ENCODE measurements around the gene TBL1X.

Gene TBL1X

DNA sequence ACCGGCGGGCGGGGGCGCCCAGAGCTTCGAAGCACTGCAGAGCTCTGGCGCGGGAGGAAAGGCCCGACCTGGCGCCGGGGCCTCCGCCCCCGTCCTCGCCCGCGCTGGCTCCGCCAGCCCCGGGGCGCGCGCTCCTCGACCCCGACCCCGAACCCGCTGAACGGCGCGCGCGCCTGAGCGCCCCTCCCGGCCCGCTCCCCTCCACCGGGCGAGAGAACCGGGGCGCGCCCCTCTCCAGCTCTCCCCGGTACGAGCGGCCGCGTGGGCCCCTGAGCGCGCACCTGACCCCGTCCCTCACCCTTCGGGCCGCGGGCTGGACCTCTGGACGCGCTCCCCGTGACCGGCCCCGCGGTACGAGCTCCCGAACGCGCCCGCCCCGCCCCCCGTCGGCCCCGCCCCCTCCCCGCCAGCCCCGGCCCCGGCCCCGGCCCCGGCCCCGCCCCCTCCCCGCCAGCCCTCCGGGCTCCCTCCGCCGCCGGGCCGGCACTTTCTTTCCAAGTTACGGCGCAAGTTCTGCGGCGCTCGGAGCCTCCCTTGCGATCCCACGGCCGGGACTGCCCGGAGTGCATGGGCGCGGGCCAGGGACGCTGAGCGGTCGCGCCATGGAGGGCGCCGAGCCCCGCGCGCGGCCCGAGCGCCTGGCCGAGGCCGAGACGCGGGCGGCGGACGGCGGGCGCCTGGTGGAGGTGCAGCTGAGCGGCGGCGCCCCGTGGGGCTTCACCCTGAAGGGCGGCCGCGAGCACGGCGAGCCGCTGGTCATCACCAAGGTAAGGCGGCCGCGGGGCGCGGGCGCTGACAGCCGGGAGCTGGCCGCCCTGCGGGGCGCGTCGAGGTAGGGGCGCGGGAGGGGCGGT is 321.3 kb downstream of the TBL1X start, which contains the start of gene SHROOM2:
SHROOM2 (plus strand) TSS at position 486 of the 854 bp plus-strand sequence; CDS start at position 603, 117 bp downstream.
- no peak for TF ChIP-seq TAF1 (IDR thresholded peaks at IDR 0.05; ENCODE audit: borderline replicate concordance, insufficient read depth, low read length)
- TF ChIP-seq, protein P1, sequence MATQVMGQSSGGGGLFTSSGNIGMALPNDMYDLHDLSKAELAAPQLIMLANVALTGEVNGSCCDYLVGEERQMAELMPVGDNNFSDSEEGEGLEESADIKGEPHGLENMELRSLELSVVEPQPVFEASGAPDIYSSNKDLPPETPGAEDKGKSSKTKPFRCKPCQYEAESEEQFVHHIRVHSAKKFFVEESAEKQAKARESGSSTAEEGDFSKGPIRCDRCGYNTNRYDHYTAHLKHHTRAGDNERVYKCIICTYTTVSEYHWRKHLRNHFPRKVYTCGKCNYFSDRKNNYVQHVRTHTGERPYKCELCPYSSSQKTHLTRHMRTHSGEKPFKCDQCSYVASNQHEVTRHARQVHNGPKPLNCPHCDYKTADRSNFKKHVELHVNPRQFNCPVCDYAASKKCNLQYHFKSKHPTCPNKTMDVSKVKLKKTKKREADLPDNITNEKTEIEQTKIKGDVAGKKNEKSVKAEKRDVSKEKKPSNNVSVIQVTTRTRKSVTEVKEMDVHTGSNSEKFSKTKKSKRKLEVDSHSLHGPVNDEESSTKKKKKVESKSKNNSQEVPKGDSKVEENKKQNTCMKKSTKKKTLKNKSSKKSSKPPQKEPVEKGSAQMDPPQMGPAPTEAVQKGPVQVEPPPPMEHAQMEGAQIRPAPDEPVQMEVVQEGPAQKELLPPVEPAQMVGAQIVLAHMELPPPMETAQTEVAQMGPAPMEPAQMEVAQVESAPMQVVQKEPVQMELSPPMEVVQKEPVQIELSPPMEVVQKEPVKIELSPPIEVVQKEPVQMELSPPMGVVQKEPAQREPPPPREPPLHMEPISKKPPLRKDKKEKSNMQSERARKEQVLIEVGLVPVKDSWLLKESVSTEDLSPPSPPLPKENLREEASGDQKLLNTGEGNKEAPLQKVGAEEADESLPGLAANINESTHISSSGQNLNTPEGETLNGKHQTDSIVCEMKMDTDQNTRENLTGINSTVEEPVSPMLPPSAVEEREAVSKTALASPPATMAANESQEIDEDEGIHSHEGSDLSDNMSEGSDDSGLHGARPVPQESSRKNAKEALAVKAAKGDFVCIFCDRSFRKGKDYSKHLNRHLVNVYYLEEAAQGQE (IDR thresholded peaks at IDR 0.05; ENCODE audit: insufficient read depth in 1 of 2, low read depth in 2 of 2, low read length in 2 of 2): no peak
- no peak for TF ChIP-seq SIN3A (IDR thresholded peaks at IDR 0.05; ENCODE audit: borderline replicate concordance, insufficient read depth, low read length)
- TF ChIP-seq FOXP2 (optimal IDR thresholded peaks at IDR 0.05; ENCODE audit: borderline replicate concordance, extremely low read depth, extremely low read length, insufficient read depth): no peak
- no peak for TF ChIP-seq POLR2AphosphoS5 (IDR thresholded peaks at IDR 0.05; ENCODE audit: low read depth, low read length)

- TF ChIP-seq POLR2AphosphoS5 (IDR thresholded peaks at IDR 0.05; ENCODE audit: low read depth, low read length): no peak
- no peak for TF ChIP-seq FOXP2 (optimal IDR thresholded peaks at IDR 0.05; ENCODE audit: borderline replicate concordance, extremely low read depth, extremely low read length, insufficient read depth)
- TF ChIP-seq TAF1 (IDR thresholded peaks at IDR 0.05; ENCODE audit: borderline replicate concordance, insufficient read depth, low read length): no peak
- TF ChIP-seq, protein P1 (IDR thresholded peaks at IDR 0.05; ENCODE audit: insufficient read depth in 1 of 2, low read depth in 2 of 2, low read length in 2 of 2): no peak
- TF ChIP-seq SIN3A (IDR thresholded peaks at IDR 0.05; ENCODE audit: borderline replicate concordance, insufficient read depth, low read length): no peak
Measured at GRCh38 chrX:9786798-9787635, 322.2 kb downstream of the TBL1X start.

DNA sequence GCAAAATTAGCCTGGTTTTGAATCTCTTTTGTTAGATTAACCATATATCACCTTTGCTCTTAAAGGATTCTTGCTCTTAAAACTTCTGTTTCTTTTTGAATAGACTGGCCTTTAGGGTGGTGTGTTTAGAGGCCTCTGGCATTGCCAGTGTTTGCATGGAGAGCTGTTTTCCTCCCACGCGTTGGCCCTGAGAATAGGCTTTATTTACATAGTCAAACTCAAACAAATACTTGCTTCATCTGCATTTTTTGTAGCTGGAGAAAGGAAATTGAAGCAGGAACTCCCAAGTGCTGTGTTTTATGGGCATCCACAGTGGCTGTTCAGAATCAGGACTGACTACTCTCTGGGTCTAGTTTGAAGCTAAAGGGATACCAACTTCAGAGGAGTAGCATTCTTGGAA is 324.1 kb downstream of the TBL1X start:
- TF ChIP-seq FOXP2 (optimal IDR thresholded peaks at IDR 0.05; ENCODE audit: borderline replicate concordance, extremely low read depth, extremely low read length, insufficient read depth): no peak
- TF ChIP-seq, protein P1 (IDR thresholded peaks at IDR 0.05; ENCODE audit: insufficient read depth in 1 of 2, low read depth in 2 of 2, low read length in 2 of 2): no peak
- no peak for TF ChIP-seq TAF1 (IDR thresholded peaks at IDR 0.05; ENCODE audit: borderline replicate concordance, insufficient read depth, low read length)
- TF ChIP-seq POLR2AphosphoS5 (IDR thresholded peaks at IDR 0.05; ENCODE audit: low read depth, low read length): no peak
- TF ChIP-seq SIN3A (IDR thresholded peaks at IDR 0.05; ENCODE audit: borderline replicate concordance, insufficient read depth, low read length): no peak

- no peak for TF ChIP-seq TAF1 (IDR thresholded peaks at IDR 0.05; ENCODE audit: borderline replicate concordance, insufficient read depth, low read length)
Measured at GRCh38 chrX:9789555-9789954, 324.7 kb downstream of the TBL1X start.
